HL-60 (cell line): Measurements from ENCODE around the gene LIPG.

Experiments
- DNase-seq, 2 experiments: peaks; one replicate each; pipeline ENCODE4 v3.0.0-alpha.2; 2010 to 2020; ENCODE audit warnings: low read depth in 1 of 2, low spot score in 1 of 2
- H3K27ac ChIP-seq: fragments of 250-450 bp; sonication (Bioruptor Pico); replicated peaks from 2 replicates; pipeline ENCODE4 v1.5.1; 2020; ENCODE audit warnings: mild to moderate bottlenecking, moderate library complexity
- H3K27me3 ChIP-seq: fragments of 250-450 bp; sonication (Bioruptor Pico); 2 replicates; pipeline ENCODE4 v1.5.1; 2021; ENCODE audit warnings: mild to moderate bottlenecking, moderate library complexity; ENCODE audit not compliant: insufficient read depth, poor library complexity, severe bottlenecking
- H3K4me3 ChIP-seq: replicated peaks from 2 replicates; pipeline ENCODE4 v1.5.1; 2011; ENCODE audit warnings: mild to moderate bottlenecking, control low read depth, low read length; ENCODE audit not compliant: insufficient read depth
- CTCF ChIP-seq: IDR thresholded peaks from one replicate; pipeline ENCODE4 v1.5.1; 2011; ENCODE audit warnings: low read length, control low read depth, inconsistent platforms; ENCODE audit not compliant: insufficient read depth
- GABPA ChIP-seq: IDR thresholded peaks from 2 replicates; pipeline ENCODE4 v1.6.1; 2012; ENCODE audit warnings: low read depth
- POLR2AphosphoS5 ChIP-seq: IDR thresholded peaks from 2 replicates; pipeline ENCODE4 v1.6.1; 2012; ENCODE audit warnings: low read depth
- REST ChIP-seq: IDR thresholded peaks from 2 replicates; pipeline ENCODE4 v1.6.1; 2012; ENCODE audit warnings: low read depth; ENCODE audit not compliant: insufficient replicate concordance
- SPI1 ChIP-seq: IDR thresholded peaks from 2 replicates; pipeline ENCODE4 v1.6.1; 2012; ENCODE audit warnings: low read depth, mild to moderate bottlenecking, borderline replicate concordance

Gene LIPG

DNA sequence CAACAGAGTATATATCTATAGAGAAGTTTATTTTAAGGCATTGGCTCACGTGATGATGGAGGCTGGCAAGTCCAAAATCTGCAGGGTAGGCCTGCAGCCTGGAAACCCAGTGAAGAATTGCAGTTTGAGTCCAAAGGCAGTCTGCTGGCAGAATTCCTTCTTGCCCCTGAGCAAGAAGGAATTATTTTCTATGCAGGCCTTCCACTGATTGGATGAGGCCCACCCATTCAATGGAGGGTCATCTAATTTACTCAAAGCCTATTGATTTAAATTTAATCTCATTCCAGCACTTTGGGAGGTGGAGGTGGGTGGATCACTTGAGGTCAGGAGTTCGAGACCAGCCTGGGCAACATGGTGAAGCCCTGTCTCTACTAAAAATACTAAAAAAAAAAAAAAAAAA, 44.4 kb upstream of the LIPG start:
- H3K27me3 ChIP-seq: no peaks in the 10 kb centered on the region
- DNase-seq: no peak
- TF ChIP-seq POLR2AphosphoS5 (no peak), SPI1 (no peak), GABPA (no peak), REST (no peak), CTCF (no peak)
- H3K4me3 ChIP-seq: no peak overlapping the region
- H3K27ac ChIP-seq: no peak overlapping the region

DNA sequence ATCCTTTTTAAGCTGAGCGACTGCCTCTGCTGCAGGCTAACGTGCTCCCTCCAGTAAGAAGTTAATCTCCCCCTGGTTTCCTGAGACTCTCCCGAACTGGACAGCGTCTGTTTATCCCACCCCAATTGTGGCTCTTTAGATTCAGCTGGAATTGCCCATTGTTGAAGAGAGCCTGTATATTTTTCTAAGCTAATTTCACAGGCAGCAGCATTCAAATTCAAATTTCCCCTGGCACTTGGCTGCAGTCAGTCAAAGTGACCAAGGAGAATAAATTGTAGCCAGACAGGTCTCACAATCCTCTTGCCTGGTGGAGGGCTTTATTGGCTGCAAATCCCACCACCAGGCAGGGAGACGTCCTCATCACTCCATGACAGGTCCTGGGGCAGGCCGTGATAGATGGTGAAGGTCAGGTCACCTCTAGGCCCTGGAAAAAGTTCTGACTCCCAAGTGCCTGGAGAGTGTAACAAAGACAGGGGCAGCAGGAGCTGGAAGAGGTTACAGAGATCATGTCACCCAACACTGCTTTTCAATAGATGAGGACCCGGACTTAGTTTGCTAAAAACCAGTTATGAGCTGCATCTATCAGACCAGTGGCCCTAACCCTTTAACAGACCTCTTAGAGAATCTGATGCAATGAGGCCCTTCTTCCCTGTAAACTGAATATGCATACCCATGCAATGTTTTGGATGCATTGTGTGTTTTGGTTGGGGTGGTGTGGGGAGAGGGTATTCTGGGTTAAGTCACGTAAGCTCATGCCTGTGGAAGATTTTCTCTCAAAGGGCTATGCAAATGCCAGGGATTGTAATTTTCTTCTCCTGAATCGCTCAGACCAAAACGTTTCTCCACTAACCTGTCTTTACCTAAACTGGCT, 42.5 kb upstream of the LIPG start:
- TF ChIP-seq POLR2AphosphoS5 (no peak), GABPA (no peak), REST (no peak), SPI1 (no peak), CTCF (no peak)

DNA sequence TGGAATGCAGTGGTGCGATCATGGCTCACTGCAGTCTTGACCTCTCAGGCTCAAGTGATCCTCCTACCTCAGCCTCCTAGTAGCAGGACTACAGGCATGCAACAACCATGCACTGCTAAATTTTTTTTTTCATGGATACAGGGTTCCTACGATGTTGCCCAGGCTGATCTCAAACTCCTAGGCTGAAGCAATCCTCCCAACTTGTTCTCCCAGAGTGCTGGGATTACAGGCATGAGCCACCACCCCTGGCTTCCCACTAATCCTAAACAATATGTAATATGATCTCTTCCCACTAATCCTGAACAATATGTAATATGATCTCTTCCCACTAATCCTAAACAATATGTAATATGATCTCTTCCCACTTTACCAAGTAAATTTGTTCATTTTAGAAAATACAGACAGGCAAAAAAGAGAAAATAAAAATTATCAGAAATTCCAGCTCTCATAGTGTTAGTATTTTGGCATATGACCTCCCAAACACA, 41.2 kb upstream of the LIPG start:
- TF ChIP-seq REST (no peak), SPI1 (no peak), POLR2AphosphoS5 (no peak), CTCF (no peak), GABPA (no peak)
- DNase-seq: no peak
- Histone ChIP-seq H3K4me3 (no peak overlapping the region), H3K27ac (no peak overlapping the region), H3K27me3 (no peaks in the 10 kb centered on the region)

More for the DNA sequence above, 42.5 kb upstream of the LIPG start:
- no peak for DNase-seq
- Histone ChIP-seq H3K4me3 (no peak overlapping the region), H3K27ac (no peak overlapping the region), H3K27me3 (no peaks in the 10 kb centered on the region)
